Left ventricle myocardium inferior (tissue), 1 donor: Measurements from ENCODE around the gene PLXDC2. TPM values are rescaled to one million over a fixed set of nuclear protein-coding genes. Genes with fewer than 3 reads are reported as not detected.

Source experiments
- DNase-seq: peaks from one replicate; pipeline ENCODE4 v3.0.0-alpha.2; 2020
- H3K27ac ChIP-seq: fragments of 200-600 bp; replicated peaks from 2 replicates; pipeline ENCODE4 v1.8.0; 2021
- H3K27me3 ChIP-seq: fragments of 200-600 bp; 2 replicates; pipeline ENCODE4 v1.8.0; 2021; ENCODE audit warnings: low read depth
- H3K36me3 ChIP-seq: fragments of 200-600 bp; 2 replicates; pipeline ENCODE4 v1.8.0; 2021
- H3K4me1 ChIP-seq: fragments of 200-600 bp; 2 replicates; pipeline ENCODE4 v1.8.0; 2021
- H3K4me3 ChIP-seq: fragments of 200-600 bp; 2 replicates; pipeline ENCODE4 v1.8.0; 2021; ENCODE audit warnings: mild to moderate bottlenecking, moderate library complexity
- H3K9me3 ChIP-seq: fragments of 200-600 bp; replicated peaks from 2 replicates; pipeline ENCODE4 v1.8.0; 2021
- intact Hi-C: fragments of 100-400 bp; cut with micrococcal nuclease; formaldehyde crosslinking; loops from one replicate; pipeline ENCODE4 v1.11.0; 2022
- total RNA-seq: library from RNA; stranded (reverse); fragmentation: NEBNext Ultra II Directional; extraction: Animal tissue kit (Norgen Biotek cat#: 25700); gene quantifications from one replicate; pipeline ENCODE4 v1.2.1, GENCODE V29; 2021
- TF ChIP-seq, protein P1 (sequence below): fragments of 200-600 bp; IDR thresholded peaks from 2 replicates; pipeline ENCODE4 v1.8.0; 2021; ENCODE audit warnings: antibody characterized with exemption, mild to moderate bottlenecking, borderline replicate concordance
- donor health status: DM: no; HTN: yes; CAD: no; lungs with severe emphysema.

PLXDC2 gene
- total RNA-seq, 1 donor from 2014 or later = 16.6 TPM

- Histone ChIP-seq H3K27me3 (no peaks in the 10 kb centered on the region), H3K4me1 (peaks cover 7% of the 10 kb centered on the region), H3K36me3 (peaks cover 7% of the 10 kb centered on the region), H3K4me3 (no peak overlapping the region), H3K27ac (no peak overlapping the region), H3K9me3 (peaks cover 21% of the 10 kb centered on the region)
- no peak for DNase-seq
- TF ChIP-seq, protein P1, sequence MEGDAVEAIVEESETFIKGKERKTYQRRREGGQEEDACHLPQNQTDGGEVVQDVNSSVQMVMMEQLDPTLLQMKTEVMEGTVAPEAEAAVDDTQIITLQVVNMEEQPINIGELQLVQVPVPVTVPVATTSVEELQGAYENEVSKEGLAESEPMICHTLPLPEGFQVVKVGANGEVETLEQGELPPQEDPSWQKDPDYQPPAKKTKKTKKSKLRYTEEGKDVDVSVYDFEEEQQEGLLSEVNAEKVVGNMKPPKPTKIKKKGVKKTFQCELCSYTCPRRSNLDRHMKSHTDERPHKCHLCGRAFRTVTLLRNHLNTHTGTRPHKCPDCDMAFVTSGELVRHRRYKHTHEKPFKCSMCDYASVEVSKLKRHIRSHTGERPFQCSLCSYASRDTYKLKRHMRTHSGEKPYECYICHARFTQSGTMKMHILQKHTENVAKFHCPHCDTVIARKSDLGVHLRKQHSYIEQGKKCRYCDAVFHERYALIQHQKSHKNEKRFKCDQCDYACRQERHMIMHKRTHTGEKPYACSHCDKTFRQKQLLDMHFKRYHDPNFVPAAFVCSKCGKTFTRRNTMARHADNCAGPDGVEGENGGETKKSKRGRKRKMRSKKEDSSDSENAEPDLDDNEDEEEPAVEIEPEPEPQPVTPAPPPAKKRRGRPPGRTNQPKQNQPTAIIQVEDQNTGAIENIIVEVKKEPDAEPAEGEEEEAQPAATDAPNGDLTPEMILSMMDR = no peak
- intact Hi-C loops = no loop called here
Observed at GRCh38 chr10:20059084-20059835, 243.0 kb downstream of the PLXDC2 start.

DNA sequence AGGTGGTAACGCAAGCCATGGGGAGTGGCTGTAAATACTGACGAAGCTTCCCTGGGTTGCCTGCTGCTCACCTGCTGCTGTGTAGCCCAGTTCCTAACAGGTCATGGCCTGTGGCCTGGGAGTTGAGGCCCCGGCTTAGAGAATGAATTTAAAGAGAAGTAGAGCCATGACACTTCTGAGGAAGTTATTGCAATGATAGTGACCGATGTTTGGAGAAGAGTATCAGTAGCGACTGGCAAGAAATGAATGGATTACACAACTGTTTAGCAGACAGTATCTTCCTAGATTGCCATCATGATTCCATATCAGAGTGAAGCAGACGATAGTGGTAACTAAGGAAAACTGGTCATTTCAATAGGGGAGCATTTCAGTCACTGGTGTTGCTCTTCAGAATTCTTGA is 249.6 kb downstream of the PLXDC2 start:
- intact Hi-C loops = no loop called here
- no peaks in the 10 kb centered on the region for H3K4me1 ChIP-seq
- H3K4me3 ChIP-seq = no peak overlapping the region
- H3K9me3 ChIP-seq = peaks cover 17% of the 10 kb centered on the region
- H3K27ac ChIP-seq = no peak overlapping the region
- H3K36me3 ChIP-seq = peaks cover 15% of the 10 kb centered on the region
- DNase-seq = no peak
- H3K27me3 ChIP-seq = no peaks in the 10 kb centered on the region
- TF ChIP-seq, protein P1 = no peak

DNA sequence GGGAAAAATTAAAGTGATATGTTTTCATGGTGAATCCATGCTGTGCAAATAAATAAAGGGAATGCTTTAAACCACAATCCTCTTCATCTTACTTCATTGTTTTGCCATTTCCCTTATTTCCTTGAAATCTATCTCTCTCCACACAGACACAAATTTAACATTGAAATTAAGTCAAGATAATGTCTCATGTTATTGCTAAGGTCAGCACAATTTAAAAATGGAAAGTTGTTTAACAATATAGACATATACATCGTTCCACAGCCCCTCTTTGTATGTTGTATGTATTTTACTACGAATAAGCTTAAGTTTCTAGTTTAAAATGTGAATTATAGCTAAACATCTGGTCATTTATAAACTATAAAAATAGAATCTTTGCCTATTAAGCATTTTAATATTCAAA is 256.9 kb downstream of the PLXDC2 start:
- no peak for DNase-seq
- intact Hi-C loops = no loop called here
- no peaks in the 10 kb centered on the region for H3K4me1 ChIP-seq
- H3K4me3 ChIP-seq = no peak overlapping the region
- H3K36me3 ChIP-seq = peaks cover 8% of the 10 kb centered on the region
- H3K27ac ChIP-seq = no peak overlapping the region
- TF ChIP-seq, protein P1 = no peak
- H3K9me3 ChIP-seq = peaks cover 4% of the 10 kb centered on the region
- no peaks in the 10 kb centered on the region for H3K27me3 ChIP-seq

DNA sequence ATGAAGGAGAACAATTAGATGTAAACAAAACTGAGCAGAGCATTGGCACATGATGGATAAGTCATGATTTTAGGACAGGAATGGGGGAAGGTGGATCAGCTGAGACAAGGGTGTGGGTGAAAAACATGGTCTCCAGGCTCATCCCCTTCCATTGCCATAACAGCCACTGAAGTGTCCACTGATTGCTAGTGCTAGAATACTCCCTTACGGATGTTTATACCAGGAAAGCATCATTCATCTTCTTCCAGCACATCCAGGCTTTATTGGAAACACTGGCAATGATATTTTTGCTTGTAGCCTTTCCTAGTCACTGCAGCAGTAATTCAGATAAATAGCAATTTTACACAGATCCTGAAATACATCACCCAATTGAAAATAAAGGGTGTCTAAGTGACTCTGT is 259.5 kb downstream of the PLXDC2 start:
- H3K4me1 ChIP-seq = no peaks in the 10 kb centered on the region
- intact Hi-C loops = no loop called here
- no peaks in the 10 kb centered on the region for H3K36me3 ChIP-seq
- peaks cover 10% of the 10 kb centered on the region for H3K9me3 ChIP-seq
- H3K4me3 ChIP-seq = no peak overlapping the region
- DNase-seq = no peak
- TF ChIP-seq, protein P1 = no peak
- H3K27ac ChIP-seq = no peak overlapping the region
- H3K27me3 ChIP-seq = no peaks in the 10 kb centered on the region

DNA sequence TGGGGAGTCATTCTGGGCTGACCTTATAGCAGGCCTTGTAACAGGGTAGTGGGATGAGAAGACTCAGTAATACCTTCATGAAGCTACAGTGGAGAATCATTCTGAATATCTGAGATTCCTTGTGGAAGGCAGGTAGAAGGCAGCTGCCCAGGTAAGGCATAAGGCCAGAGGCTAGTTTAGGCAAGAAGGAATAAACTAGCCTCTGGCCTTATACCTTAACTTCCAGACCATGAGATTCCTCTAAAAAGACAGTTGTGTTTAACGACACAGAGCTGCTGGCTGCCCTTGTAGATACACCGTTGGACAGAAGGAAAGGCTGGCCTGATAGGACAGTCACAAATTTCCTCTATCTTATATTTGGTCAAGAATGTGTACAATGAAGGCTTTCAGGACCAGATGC is 268.2 kb downstream of the PLXDC2 start:
- Histone ChIP-seq H3K36me3 (no peaks in the 10 kb centered on the region), H3K27me3 (no peaks in the 10 kb centered on the region), H3K4me3 (no peak overlapping the region), H3K9me3 (peaks cover 2% of the 10 kb centered on the region), H3K4me1 (peaks cover 16% of the 10 kb centered on the region), H3K27ac (peak overlapping the region; percentile 18)
- intact Hi-C loops = no loop called here
- DNase-seq = no peak
- TF ChIP-seq, protein P1 = no peak
